ACC112 (cell line): ENCODE data around the gene GUCA2A.

Source experiments
- H2AFZ ChIP-seq: fragments of 200-600 bp; sonication (generic); one replicate; pipeline ENCODE4 v1.6.0; 2017; ENCODE audit warnings: antibody characterized with exemption, low read length; ENCODE audit not compliant: unreplicated experiment
- H3K27ac ChIP-seq: fragments of 200-600 bp; sonication (generic); 2 replicates; pipeline ENCODE4 v1.5.1; 2014; ENCODE audit warnings: low read depth, mild to moderate bottlenecking, antibody characterized with exemption, low read length, moderate library complexity
- H3K27me3 ChIP-seq: fragments of 200-600 bp; sonication (generic); 2 replicates; pipeline ENCODE4 v1.6.1; 2014; ENCODE audit warnings: mild to moderate bottlenecking, antibody characterized with exemption, low read length, moderate library complexity, mixed read lengths; ENCODE audit not compliant: insufficient read depth
- H3K36me3 ChIP-seq: fragments of 200-600 bp; sonication (generic); 2 replicates; pipeline ENCODE4 v1.6.1; 2016; ENCODE audit warnings: mild to moderate bottlenecking, antibody characterized with exemption, low read length, moderate library complexity, mixed read lengths; ENCODE audit not compliant: insufficient read depth
- H3K4me1 ChIP-seq: fragments of 200-600 bp; sonication (generic); one replicate; pipeline ENCODE4 v1.6.1; 2016; ENCODE audit warnings: low read length, mixed read lengths; ENCODE audit not compliant: insufficient read depth, unreplicated experiment, control insufficient read depth
- H3K4me3 ChIP-seq: fragments of 200-600 bp; sonication (generic); 2 replicates; pipeline ENCODE4 v1.5.1; 2014; ENCODE audit warnings: mild to moderate bottlenecking, low read depth, low read length
- H3K79me2 ChIP-seq: fragments of 200-600 bp; sonication (generic); one replicate; pipeline ENCODE4 v1.6.0; 2016; ENCODE audit warnings: low read length; ENCODE audit not compliant: control insufficient read depth, unreplicated experiment, insufficient read depth

GUCA2A gene

DNA sequence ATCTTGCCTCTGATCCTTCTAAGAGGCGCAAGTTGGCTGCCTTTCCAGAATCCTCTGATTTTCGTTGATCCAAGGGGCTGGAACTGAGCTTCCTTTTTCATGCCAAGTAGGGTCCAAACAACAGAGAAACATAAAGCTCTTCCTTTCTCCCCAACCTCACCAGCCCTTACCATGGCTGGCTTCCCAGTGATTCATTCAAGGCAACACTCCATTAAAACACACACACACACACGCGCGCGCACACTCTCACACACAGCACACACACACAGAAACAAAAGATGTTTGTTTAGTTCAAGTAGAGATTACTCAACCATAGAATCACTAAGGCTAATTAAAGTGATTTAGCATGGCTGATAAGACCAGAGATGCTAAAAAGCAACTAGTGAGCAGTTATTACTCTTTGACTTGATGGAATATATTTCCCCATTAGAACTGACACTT lies 13.0 kb upstream of the GUCA2A start:
- H3K27ac ChIP-seq: no peak overlapping the region
- no peaks in the 10 kb centered on the region for H3K27me3 ChIP-seq
- peaks cover 29% of the 10 kb centered on the region for H3K4me1 ChIP-seq
- no peak overlapping the region for H3K4me3 ChIP-seq
- no peak overlapping the region for H2AFZ ChIP-seq
- no peaks in the 10 kb centered on the region for H3K79me2 ChIP-seq
- H3K36me3 ChIP-seq: 0 out of 2 replicates have a peak, but pooled peaks cover 6% of the 10 kb centered on the region

DNA sequence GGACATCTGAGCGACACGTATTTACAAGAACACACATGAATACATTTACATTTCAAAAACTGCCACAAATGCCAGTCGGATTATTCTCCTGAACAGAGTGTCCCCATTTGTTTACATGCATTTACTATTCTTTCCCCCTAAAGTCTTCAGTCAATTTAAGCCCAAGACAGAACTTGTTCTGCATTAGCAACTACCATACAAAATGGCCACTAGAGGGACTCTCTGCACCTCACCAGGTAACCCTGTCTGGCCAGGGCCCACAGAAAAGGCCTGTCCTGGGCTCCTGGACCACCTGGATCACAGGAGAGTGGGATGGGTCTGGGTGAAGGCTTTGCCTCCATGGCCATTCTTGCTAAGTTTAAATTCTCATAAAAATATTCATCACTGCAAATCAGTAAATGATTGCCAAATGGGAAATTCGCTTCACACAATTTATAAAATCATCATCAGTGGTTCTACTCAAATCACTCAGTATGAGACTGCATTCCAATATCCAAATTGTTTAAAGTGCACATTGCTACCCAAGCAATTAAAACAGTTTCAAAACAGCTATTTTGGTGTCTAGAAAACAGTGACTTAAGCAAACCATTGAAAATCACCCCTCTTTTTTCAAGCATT lies 12.5 kb upstream of the GUCA2A start:
- H3K27ac ChIP-seq: no peak overlapping the region
- H3K4me1 ChIP-seq: peaks cover 29% of the 10 kb centered on the region
- H2AFZ ChIP-seq: no peak overlapping the region
- no peak overlapping the region for H3K4me3 ChIP-seq
- 0 out of 2 replicates have a peak, but pooled peaks cover 6% of the 10 kb centered on the region for H3K36me3 ChIP-seq
- H3K27me3 ChIP-seq: no peaks in the 10 kb centered on the region
- no peaks in the 10 kb centered on the region for H3K79me2 ChIP-seq

DNA sequence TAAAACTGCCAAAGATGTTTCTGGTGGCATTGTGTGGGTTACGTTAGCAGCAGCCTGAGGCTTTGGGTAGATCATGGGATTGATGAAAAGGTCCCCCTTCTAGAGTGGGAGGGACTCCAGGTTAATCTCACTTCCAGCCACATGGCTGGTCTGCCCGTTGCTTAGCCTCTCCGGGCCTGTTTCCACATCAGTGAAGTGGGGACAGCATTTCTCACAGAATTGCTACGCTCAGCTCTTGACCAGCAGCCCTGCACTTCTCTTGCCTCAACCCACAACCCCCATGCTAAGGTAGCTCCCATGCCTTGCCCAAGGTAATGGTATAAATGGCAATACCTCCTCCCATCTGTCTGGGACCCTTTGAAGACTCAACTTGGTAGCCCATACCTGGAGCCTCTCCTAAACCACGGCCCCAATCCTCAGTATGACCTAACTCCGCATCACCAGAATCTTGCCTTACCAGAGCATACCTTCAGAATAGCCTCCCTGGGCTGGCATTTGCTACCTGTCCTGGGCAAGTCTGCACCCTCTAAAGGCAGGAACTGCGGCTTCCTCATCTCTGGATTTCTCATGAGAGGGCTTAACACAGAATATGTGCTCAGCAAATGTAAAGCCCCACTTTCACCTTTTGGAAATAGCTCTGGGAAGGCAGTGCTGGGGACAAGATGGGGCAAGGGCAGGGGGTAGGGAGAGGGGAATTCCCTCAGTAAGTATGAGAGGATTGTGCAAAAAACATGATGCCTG lies 10.9 kb upstream of the GUCA2A start:
- peaks cover 29% of the 10 kb centered on the region for H3K4me1 ChIP-seq
- no peak overlapping the region for H3K27ac ChIP-seq
- H3K36me3 ChIP-seq: no peaks in the 10 kb centered on the region
- H2AFZ ChIP-seq: no peak overlapping the region
- H3K79me2 ChIP-seq: no peaks in the 10 kb centered on the region
- H3K27me3 ChIP-seq: no peaks in the 10 kb centered on the region
- no peak overlapping the region for H3K4me3 ChIP-seq

DNA sequence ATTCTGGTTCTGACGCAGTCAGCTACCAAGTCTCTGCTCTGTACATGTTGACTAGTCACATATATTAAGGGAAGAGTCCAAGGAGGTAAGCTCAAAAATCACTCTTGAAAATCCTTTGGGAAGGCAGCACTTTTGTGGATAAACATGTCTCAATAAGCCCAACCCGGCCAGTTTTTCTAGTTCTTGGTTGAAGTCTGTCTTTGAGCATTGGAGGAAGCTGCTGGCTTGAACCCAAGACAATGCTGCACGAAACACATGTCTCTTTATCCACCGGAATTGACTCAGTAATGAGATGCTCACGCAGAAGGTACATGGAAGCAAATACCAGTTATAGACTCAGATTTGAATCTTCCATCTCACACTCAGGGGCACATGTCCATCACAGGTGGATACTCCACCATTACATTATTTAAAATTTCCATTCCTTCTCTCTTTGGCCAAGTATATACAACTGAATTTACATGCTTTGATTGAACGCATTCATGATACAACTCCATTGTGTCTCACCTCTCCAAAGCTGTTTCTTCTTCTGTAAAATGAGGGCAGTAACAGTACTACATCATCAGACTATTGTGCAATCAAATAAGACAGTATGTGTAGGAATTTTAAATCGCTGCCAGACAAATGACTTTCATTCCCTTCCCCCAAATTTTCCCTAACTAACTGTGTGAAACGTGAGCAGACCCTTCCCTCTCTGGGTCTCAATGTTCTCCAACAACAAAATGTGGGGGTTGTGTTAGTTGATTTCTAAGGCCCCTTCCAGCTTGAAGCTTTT lies 9.6 kb upstream of the GUCA2A start:
- Histone ChIP-seq H3K27me3 (no peaks in the 10 kb centered on the region), H3K4me1 (peaks cover 29% of the 10 kb centered on the region), H3K36me3 (no peaks in the 10 kb centered on the region), H3K79me2 (no peaks in the 10 kb centered on the region), H2AFZ (no peak overlapping the region), H3K27ac (peak overlapping the region; percentile 22), H3K4me3 (no peak overlapping the region)

DNA sequence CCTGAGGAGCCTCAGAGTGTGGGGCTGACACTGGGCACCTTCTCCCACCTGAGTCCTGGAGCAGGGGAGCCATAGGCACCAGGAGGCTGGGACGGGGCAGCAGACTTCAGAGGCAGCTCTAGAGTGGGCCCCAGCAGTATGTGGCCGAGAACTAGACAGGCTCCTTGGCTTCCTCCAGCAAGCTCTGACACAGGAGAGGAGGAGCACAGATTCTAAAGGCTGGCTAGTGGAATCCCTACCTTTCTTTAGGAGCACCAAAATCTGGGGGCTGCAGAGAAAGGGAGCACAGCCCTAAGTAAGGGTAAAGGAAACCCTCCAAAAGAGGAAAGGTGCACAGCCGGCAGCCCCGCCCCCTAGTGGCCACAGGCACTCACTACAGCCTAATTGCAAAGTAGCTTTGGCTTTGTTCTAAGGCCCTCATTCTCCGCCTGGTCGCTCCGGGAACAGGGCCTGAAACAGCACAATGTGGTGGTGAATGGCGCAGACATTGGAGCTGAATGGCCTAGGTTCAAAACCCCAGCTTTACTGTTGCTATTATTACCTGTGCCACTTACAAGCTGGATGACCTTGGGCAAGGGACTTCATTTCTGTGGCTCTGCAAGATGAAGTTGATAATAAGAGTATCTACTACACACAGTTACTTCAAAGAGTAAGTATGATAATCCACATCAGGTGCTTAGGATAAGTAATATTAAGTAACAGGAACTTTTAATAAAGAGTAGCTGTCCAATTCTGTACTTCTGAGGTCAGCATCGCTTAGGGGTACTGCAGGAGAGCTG lies 8.8 kb upstream of the GUCA2A start:
- Histone ChIP-seq H3K79me2 (no peaks in the 10 kb centered on the region), H3K27ac (no peak overlapping the region), H3K27me3 (no peaks in the 10 kb centered on the region), H3K4me3 (no peak overlapping the region), H2AFZ (no peak overlapping the region), H3K36me3 (no peaks in the 10 kb centered on the region), H3K4me1 (peaks cover 29% of the 10 kb centered on the region)

DNA sequence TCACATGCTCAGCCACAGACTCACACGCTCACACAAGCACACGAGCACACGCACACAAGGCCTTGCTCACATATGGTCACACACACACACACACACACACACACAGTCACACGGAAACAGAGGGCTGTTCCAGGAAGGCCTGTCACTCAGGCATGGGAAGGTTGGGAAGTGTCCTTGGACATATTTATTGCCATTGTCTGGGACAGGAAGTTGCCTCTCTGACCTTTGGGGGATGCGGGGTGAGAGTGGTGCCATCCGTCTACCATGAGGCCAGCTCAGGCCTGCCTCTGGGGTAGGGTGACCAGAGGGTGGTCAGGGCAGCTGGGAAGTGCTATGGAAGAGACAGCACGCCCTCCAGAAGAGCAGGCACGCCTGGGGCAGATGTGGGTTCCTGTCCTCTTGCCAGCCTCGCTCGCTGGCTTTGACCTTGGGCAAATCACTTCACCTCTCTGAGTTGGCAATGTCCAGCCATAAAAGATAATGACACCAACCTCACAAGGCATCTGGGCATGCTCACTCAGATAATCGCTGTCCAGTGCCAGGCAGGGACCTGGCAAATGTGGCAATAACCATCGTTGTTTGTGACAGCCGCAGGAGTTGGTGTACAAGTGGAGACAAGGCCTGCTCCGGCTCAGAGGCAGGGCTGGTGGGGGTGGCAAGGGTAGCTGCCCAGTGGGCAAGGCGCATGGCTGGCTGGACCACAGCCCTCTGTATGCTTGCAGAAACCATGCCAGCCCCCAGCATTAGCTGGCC lies 8.0 kb upstream of the GUCA2A start:
- Histone ChIP-seq H2AFZ (no peak overlapping the region), H3K27me3 (no peaks in the 10 kb centered on the region), H3K36me3 (no peaks in the 10 kb centered on the region), H3K4me1 (peaks cover 22% of the 10 kb centered on the region), H3K79me2 (no peaks in the 10 kb centered on the region), H3K4me3 (no peak overlapping the region), H3K27ac (no peak overlapping the region)

DNA sequence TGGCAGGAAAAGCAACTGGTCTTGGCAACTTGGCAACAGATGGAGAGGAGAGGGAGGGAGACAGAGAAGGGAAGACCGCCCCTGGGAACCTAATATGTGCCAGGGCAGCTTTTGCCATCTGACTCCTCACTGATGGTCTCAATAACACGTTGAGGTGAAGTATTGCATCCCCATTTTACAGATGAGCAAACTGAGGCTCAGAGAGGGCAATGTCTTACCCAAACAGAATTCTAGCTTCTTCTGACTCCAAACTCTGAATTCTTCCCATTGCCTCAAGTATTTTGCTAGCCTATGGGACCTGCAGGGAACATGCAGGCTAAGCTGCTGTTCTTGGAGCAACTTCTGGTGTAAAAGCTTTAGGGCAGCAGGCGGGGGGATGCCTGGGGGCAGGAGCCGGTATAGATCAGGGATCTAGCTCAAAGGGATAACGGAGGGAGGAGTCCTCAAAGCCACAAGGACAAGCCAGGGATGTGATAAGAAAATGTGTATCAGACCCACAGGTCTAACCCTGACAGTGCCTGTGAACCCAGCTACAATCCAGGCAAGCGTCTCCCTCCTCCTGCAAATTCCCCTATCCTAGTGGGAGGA lies 7.2 kb upstream of the GUCA2A start:
- no peak overlapping the region for H3K4me3 ChIP-seq
- H2AFZ ChIP-seq: no peak overlapping the region
- peaks cover 17% of the 10 kb centered on the region for H3K4me1 ChIP-seq
- no peaks in the 10 kb centered on the region for H3K27me3 ChIP-seq
- no peak overlapping the region for H3K27ac ChIP-seq
- H3K79me2 ChIP-seq: no peaks in the 10 kb centered on the region
- H3K36me3 ChIP-seq: no peaks in the 10 kb centered on the region

DNA sequence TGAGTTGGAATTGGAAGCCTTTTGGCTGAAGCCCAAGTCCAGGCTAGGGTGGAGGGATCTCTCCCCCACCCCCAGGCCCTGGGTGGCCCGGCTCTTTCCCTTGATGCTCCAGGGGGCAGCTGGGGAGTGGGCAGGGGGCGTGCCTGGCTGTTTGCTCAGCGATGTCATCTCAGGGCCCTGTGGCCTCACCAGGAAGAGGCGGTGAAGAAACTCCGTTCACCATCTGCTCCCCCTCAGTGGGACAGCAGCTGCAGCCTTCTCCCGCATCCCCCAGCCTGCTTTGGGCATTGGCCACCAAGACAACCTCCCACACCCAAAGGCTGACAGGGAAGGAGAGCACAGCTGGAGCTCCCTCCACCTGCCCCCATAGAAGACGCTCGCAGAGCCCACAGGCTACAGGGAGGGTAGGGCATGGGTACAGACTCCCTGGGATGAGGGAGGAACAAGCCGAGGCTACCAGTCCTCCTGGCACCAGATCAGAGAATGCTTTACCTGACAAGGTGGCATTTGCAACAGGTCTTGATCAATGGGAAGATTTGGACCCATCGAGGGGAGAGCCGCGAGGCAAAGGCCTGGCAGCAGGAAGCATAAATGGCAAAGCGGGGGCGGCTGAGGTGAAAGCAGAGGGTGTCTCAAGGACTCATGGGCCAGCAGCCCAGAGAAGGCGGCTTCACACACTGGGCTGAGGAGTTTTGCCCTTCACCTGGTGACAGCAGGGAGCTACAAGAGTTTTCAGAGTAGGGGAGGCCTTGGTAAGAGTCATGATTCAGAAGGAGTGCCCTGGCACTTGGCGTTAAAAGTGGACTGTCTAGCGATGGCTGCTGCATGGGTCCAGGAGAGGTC lies 6.5 kb upstream of the GUCA2A start:
- H2AFZ ChIP-seq: no peak overlapping the region
- no peaks in the 10 kb centered on the region for H3K27me3 ChIP-seq
- no peaks in the 10 kb centered on the region for H3K79me2 ChIP-seq
- H3K27ac ChIP-seq: no peak overlapping the region
- no peaks in the 10 kb centered on the region for H3K36me3 ChIP-seq
- peaks cover 17% of the 10 kb centered on the region for H3K4me1 ChIP-seq
- H3K4me3 ChIP-seq: no peak overlapping the region

DNA sequence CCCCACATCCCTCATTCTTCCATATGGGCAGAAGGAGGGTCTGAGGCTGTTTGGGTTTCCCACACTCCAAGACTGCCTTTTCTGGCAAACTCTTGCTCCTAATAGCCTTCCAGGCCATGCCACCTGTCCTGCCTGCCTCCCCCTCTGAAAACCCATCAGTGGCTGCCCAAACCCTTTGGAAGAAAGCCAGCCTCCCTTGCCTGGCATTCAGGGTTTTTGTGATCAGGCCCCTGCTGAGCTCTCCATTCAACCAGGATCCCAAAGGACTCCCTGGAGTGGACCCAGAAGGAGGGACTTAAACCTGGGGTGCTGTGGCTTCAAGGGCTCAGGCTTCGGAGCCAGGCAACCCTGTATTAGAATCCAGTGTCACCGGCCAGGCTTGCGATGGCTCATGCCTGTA lies 4.2 kb upstream of the GUCA2A start:
- Histone ChIP-seq H3K27ac (no peak overlapping the region), H3K27me3 (no peaks in the 10 kb centered on the region), H2AFZ (no peak overlapping the region), H3K36me3 (no peaks in the 10 kb centered on the region), H3K4me1 (peaks cover 9% of the 10 kb centered on the region), H3K4me3 (no peak overlapping the region), H3K79me2 (no peaks in the 10 kb centered on the region)
